ENCODE measurements around the gene FCAMR. TPM values are rescaled to one million over a fixed set of nuclear protein-coding genes. Genes with fewer than 3 reads are reported as not detected.
A peak's percentile ranks its signal among the peaks of the same experiment; 100 is the strongest.
"Not testable (repeated sequence)": the region's sequence is repeated elsewhere in the genome, so short reads cannot be mapped to it uniquely, and the experiment has no call there.

FCAMR gene
- total RNA-seq, 1 donor from 2014 or later, result not detected

DNA sequence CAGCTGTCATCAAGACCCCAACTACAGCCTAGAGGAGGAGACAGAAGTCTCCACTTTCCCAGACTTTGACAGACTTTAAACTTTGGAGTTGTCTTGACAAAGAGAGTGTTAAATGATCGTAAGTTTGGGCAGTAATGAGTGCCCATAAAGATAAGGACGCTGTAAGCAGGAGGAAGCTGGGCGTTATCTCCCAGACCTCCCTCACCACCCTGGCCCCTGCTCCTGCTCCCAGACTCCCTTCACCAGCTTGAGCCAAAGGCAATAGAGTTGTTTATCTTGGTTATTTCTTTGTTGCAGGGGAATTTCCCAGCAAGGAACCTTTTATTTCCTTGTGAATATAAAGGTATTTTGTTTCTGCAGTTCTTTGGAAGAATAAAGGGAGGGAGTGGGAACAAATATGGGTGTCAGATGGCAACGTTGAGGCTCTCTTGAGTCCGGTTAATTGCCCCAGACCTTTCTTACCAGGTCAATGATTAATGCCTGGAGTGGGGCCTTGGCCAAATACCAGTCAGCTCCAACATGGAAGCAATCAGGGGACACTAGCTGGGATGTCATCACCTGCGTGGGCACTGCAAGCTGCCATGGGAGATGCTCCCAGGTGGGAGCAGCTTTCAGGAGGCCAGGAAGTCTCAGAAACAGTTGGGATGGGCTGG is 28.4 kb downstream of the FCAMR start:
- ATAC-seq, result no peak
- intact Hi-C loops (cut with DNase I), result no loop called here

DNA sequence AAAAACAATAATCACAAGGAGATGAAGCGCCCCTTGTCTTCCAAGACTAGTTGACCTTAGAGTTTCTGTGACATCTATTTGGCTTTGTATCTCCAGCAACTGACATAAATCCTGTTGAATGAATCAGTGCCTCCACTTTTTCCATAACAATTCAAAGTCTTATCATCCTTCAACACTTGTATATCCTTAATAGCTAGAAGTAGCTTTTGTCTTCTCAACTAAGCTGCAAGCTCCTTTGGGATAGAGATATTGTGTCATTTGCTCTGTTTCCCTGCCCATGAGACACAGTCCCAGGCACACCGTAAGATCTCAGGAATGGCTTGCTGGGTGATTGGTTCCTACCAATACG is 29.7 kb downstream of the FCAMR start:
- intact Hi-C loops (cut with DNase I), result no loop called here
- ATAC-seq (no peak), DNase-seq (ENCODE audit: low spot score) (no peak)

More for the DNA sequence above, 28.4 kb downstream of the FCAMR start:
- no peak for DNase-seq (ENCODE audit: low spot score)

DNA sequence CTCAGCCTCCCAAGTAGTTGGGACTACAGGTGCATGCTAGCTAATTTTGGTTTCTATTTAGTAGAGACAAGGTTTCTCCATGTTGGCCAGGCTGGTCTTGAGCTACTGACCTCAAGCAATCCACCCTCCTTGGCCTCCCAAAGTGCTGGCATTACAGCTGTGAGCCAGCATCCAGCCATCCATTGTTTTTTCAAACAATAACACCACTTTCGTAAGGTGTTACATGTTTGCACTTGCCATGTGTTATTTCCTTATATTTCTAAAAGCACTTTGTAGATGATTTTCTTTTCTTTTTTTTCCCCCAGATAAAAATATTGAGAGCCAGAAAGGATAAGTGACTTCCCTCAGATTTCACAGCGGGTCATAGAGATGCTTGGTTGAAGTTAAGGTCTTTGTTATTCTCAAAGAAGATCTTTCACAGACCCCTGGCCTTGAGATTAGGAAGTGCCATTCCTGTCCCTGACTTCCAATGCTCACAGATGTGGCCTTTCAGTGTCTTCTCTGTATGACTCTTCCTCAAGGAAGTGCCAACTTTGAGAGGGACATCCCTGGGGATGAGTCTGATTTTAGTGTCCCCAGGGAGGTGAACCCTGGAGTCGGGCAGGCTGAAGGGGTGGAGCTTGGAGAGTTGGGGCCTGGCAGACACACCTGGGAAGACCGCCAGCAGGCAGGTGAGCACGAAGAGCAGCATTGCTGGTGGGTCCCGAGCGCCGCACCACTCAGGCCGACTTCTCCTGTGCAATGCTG is 30.2 kb downstream of the FCAMR start:
- intact Hi-C loops (cut with DNase I), result no loop called here
- no peak for DNase-seq (ENCODE audit: low spot score)
- no peak for ATAC-seq

DNA sequence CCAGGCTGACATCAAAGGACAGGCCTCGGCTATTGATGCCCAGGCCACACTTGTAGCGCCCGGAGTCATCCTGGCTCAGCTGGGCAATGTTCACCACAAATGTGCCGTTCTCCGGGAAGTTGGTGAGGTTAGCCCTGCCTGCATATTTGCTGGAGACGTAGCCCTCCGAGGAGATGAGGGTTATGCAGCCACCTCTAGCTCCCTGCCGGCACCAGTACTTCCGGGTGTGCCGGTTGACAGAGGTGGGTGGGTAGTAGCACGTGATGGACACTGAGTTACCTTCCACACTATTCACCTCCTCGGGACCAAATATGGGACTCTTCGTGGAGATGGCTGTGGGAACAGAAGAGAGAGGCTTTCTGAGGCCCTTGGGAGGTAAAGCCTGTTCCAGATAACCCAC is 31.1 kb downstream of the FCAMR start:
- intact Hi-C loops (cut with DNase I), result no loop called here
- DNase-seq (ENCODE audit: low spot score) (no peak), ATAC-seq (no peak)

DNA sequence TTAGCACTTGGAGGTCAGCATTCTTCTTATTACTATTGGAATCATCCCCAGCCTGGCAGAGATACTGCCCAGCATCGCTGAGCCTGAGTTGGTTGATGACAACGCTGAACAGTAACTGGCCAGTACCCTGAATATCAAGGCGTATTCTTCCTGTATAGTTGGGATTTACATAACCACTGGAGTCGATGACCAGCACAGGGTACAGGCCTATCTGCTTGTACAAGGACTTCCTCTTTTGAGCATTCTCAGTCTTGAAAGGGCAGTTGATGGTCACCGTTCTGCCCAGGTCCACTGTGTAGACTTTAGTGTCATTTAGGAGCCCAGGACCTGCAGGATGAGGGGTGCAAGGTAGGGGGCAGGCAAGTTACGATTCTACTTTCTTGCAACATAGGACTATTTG is 32.8 kb downstream of the FCAMR start:
- intact Hi-C loops (cut with DNase I), result no loop called here
- peak; percentile 34 for ATAC-seq
- DNase-seq (ENCODE audit: low spot score), result no peak

DNA sequence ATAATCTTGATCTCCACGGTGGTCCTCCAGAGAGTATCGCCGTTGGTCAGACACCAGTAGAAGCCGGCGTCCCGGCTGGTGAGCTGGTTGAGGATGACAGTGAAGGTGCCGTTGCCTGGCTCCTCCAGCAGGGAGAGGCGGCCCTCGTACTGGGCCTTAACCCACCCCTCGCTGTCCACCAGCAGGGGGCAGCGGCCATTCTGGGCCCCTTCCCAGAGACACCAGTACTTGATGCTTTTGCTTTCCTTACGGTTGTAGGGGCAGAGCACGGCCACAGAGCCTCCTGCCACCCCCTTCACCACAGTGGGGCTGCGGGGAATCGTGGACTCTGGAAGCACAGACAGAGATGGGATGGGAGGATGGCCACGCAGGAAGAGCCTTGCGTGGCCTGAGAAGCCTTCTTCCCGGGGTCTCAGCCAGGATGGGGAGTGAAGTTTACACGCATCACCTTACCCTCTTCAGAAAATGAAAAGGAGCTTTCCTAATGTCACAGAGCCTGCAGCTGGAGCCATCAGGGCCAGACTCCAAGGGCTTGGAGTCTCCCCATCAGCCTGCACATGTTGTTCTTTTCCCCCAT is 34.7 kb downstream of the FCAMR start:
- intact Hi-C loops (cut with DNase I), result no loop called here
- ATAC-seq (peak; percentile 53), DNase-seq (ENCODE audit: low spot score) (no peak)

DNA sequence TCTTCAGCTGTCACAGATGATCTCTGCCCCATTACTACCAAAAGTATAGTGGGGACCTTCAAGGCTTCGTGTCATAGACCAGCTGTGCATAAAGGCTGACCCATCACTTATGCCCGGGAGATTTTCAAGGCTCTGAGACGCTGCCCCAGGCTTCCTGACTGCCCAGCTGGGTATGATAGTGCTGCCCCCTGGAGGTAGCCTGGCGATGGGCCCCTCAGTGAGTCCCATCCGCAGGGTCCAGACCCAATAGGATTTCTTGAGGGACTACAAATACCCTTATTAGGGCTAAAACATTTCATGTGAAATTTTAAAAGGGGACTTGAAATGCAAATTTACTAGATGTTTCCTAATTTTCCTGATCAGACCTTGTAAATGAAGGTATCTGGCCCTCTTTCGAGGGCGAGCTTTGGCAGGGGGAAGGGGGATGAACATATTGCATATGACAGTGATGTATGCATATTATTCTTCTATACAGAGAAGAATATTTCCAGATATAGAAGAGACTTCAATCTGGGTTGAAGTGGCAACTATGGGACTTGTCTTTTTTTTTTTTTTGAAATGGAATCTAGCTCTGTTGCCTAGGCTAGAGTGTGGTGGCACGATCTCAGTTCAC is 36.8 kb downstream of the FCAMR start:
- ATAC-seq (no peak), DNase-seq (ENCODE audit: low spot score) (no peak)
- intact Hi-C loops (cut with DNase I), result no loop called here

DNA sequence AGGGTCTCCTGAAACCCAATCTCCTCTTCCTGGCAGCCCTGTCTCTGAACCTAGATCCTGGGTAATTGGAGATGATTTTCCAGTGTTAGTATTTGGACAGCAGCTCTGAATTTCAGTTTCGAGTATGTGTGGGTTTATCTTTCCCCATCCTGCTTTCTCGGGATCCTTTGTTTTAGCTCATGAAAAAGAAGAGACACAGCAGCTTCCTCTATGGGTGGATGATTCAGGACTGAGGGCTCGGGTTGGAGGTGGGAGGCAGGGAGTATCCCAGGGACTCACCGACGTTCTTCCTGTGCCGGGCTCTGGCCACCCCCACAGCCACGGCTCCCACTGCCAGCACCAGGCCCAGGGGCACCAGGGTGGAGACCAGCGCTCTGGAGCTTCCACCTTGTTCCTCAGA is 38.1 kb downstream of the FCAMR start:
- ATAC-seq, result no peak
- DNase-seq (ENCODE audit: low spot score), result no peak
- intact Hi-C loops (cut with DNase I), result no loop called here

DNA sequence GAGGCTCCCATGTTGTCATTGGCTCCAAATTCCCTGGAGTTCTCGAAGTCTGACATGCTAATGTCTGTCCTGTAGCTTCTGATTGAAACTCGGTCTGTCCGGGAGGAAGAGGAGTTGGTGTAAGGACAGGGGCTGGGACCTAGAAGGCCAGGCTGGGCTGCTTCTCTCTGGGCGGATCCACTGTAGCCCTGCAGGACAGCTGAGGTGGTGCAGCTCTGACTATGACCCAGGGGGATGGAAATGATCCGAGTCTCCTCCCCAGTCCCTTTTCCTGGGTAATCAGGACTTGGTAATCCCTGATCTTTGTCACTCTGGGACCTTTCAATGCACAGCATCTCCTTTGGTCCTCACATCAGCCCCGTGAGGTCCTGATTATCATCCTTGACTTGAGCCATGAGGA is 38.6 kb downstream of the FCAMR start:
- ATAC-seq, result no peak
- intact Hi-C loops (cut with DNase I), result no loop called here
- no peak for DNase-seq (ENCODE audit: low spot score)

DNA sequence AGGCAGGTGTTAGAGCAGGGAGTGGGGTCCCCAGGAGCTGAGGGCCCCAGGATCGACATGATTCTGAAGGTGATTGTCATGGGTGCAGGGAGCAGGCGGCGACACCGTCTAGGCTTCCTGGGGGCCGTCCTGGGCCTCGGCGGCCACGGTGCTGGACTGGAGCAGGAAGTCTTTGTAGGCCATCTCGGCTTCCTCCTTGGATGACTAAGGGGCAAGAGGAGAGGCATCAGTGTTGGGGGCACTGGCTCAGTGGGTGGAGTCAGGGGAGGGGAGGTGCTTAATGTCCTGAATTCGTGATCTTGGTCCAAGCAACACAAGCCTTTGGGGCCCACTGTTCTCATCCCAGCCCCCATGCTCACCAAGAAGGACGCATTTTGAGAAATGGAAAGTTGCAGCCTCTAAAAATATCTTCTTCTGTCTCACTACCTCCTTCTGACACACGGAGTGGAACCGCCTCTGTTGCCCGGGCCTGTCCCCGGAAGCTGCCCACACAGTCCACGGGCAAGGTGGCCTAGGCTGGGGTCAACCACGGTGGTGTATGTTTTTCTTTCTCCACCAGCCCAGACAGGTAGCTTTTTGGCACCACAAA is 40.0 kb downstream of the FCAMR start:
- peak; percentile 31 for ATAC-seq
- intact Hi-C loops (cut with DNase I), result no loop called here
- no peak for DNase-seq (ENCODE audit: low spot score)

DNA sequence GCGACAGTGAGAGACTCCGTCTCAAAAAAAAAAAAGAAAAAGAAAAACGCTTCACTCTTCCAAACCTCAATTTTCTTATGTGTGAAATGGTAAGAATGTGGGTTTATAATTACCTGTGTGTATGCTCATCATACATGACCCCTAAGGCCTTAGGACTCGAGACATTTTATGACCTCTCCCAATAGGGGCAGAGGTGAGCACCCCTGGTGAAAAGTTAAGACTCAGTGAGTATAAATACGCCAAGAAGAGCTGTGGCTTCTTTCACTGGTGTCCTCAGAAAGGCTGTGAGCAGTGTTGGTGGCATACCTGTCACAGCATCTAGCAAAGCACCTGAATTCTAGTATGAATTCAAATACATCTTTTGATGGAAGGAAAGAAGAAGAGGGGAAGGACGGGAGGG is 40.7 kb downstream of the FCAMR start:
- intact Hi-C loops (cut with DNase I), result no loop called here
- DNase-seq (ENCODE audit: low spot score) (no peak), ATAC-seq (no peak)

DNA sequence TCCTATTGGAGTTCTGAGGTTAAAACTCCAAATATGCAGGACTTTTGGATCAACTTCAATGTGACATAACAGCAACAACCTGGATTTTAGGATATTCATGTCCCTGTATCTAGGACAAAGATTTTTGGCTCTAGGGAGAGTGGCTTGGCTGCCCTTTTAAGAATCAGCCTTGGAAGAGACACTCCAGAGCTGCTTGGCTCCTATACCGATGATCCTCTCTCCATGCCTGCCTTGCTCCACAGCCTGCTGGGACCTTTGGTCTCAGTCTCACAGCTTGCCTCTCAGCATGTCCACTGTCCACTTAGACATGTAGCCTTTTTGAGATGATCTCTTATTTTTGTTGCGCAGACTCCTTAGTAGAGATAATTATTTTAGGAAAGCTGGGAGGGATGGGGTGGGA is 44.0 kb downstream of the FCAMR start:
- no peak for DNase-seq (ENCODE audit: low spot score)
- intact Hi-C loops (cut with DNase I), result no loop called here
- ATAC-seq, result no peak

DNA sequence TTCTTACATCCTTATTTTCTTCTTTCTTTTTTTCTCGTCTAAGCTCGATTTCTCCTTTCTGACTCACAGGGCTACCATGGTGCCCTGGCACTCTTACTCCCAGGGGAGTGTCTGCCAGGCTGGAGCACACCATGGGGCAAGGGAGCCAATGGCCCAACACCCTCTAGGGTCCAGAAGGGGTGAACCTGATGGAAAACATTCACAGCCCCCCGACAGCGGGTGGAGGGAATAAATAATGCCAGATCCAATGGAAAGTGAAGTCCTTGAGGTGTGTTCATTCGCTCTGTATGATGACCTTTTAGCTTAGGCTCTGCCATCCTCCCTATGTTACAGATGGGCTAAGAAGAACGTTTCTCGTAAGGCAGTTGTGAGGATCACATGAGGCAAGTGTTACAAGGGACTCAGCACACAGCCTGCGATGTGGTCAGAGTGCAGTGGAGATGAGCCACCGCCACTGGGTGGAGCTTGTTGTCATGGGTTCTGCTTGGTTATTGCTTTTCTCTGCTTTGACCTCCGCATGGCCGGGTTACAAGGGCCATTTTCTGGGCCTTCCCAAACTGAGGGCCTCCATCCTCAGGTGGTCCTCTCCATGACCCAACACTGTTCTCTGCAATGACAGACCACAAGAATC is 45.0 kb downstream of the FCAMR start:
- intact Hi-C loops (cut with DNase I), result no loop called here
- DNase-seq (ENCODE audit: low spot score) (no peak), ATAC-seq (no peak)

DNA sequence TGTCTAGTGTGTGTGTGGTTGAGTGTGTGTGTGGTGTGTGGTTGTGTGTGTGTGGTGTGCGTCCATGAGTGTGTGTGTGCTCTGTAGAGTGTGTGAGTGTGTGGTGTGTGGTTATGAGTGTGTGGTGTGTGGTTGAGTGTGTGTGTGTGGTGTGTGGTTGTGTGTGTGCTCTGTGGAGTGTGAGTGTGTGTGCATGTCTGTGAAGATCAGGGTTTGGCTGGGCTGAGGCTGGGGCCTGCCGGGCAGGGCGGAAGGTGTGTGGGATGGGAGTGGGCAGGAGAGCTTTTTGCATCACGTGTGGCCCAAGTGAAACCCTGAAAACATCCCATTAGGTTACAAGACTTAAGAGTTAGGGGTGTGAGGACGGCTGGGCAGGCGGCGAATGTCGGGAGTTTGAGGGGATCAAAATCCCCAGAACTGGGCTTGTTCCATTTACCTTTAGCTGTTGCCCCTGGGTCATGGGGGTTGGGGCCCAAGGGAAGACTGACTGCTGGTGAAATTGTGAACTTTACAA is 45.6 kb downstream of the FCAMR start:
- DNase-seq (ENCODE audit: low spot score), result no peak
- intact Hi-C loops (cut with DNase I), result no loop called here
- no peak for ATAC-seq

DNA sequence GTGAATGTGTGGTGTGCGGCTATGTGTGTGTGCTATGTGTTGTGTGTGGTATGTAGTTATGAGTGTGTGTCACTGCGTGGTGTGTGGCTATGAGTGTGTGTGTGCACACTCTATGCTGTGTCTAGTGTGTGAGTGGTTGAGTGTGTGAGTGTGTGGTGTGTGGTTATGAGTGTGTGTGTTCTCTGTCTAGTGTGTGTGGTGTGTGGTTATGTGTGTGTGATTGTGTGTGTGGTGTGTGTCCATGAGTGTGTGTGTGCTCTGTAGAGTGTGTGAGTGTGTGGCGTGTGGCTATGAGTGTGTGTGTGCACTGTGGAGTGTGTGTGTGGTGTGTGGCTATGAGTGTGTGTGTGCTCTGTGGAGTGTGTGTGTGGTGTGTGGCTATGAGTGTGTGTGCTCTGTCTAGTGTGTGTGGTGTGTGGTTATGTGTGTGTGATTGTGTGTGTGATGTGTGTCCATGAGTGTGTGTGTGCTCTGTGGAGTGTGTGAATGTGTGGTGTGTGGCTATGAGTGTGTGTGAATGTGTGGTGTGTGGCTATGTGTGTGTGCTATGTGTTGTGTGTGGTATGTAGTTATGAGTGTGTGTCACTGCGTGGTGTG is 46.2 kb downstream of the FCAMR start:
- DNase-seq (ENCODE audit: low spot score); intact Hi-C loops (cut with DNase I): not testable (repeated sequence)
- ATAC-seq, result peak; percentile 43

DNA sequence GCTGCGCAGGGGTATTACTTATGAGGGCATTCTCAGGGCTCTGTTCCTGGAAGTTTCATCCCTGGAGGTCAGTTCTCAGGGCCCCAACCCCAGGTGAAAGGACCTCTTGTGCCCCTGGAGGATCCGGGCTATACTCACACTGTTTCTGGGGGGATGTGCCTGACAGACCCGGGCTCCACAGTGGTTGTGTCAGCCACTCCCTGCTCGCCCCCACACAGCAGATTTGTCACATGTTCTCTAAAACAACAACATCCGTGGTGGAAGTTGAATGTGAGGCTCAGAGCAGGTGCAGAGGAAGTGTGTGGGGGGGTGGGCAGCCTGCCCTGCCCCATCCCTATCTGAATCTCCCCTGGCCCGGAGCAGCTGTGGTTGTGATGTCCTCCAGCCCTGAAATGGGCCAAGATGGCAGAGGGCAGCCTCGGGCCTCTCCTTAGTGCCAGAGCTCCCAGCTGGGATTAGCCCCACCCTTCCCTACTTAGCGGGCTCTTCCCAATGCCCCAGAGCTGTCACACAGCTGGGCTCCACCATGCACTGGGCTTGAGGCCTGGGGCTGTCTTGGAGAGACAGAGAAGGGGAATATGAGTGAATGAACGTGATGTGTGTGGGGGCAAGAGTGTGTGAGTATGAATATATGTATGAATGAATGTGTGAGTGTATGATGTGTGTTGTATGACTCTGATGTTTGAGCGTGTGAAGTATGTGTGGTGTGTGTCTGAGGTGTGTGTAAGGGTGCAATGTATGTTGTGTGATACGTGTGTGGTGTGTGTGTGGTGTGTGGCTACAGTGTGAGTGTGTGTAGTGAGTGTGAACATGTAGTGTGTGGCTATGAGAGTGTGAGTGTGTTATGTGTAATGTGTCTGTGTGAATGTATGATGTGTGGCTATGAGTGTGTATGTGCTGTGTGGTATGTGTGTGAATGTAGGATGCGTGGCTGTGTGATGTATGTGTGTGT is 47.0 kb downstream of the FCAMR start:
- intact Hi-C loops (cut with DNase I), result no loop called here
- no peak for DNase-seq (ENCODE audit: low spot score)
- peak; percentile 65 for ATAC-seq

DNA sequence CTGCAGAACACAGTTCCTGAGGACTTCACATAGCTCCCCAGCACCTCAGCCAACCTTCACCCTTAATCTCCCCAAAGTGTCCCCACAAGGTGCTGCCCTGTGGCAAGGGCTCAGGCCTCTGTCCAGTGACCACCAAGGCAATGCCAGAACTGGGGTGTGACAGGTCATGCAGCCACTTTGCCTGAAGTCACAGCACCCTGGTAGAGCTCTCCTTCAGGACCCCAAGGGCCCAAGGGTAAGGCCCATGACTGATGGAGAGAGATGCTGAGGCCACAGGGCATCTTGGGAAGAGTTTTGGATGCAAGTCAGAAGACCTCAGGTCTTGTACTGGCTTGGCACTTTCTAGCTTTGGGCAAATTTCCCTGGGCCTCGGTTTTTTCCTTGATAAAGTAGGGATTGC is 47.7 kb downstream of the FCAMR start:
- DNase-seq (ENCODE audit: low spot score) (no peak), ATAC-seq (no peak)
- intact Hi-C loops (cut with DNase I), result no loop called here

DNA sequence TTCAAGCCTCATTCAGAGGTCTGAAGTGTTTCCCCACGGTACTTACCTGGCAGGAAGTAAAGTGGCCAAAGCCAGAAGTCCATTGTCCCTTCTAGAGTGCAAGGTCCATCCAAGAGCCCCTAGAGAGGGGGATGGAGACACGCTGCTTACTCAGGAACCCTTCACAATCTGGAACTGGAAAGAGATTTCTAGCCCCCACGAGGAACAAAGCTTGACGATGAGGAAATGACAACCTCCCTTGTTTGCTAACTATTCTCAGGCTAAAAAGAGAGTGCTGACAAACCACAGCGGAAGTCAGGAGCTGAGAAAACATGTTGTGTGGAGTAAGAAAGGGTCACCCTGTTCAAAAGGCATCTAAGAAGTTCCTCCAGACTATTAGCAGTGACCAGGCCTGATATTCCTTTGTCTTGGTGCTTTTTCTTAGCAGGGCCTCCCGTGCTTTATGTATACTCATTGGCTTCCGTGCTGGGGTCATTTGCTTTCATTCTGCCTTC is 48.4 kb downstream of the FCAMR start, which contains the start of gene FCMR:
Gene FCMR (minus strand): TSS at position 170 of the 494 bp plus-strand sequence. CDS start 87 bp downstream, at position 83.
- intact Hi-C loops (cut with DNase I), result no loop called here
- DNase-seq (ENCODE audit: low spot score), result no peak
- peak; percentile 55 for ATAC-seq

Measured in sciatic nerve (tissue), 2 donors.